NT2/D1 (cell line): ENCODE results near the gene RAB31.

Experiments
- SUZ12 ChIP-seq: IDR thresholded peaks from 2 replicates; pipeline ENCODE4 v1.6.1; 2011; ENCODE audit not compliant: insufficient read length, insufficient read depth; ENCODE audit errors: extremely low read depth
- YY1 ChIP-seq: IDR thresholded peaks from 2 replicates; pipeline ENCODE4 v1.6.1; 2011; ENCODE audit not compliant: insufficient read length, insufficient read depth

- TF ChIP-seq YY1 (no peak), SUZ12 (no peak)
Observed at GRCh38 chr18:9861933-9862332, 153.8 kb downstream of the RAB31 start.
